Activated CD4-positive, alpha-beta memory T cell treated with anti-CD3 and anti-CD28 coated beads for 36 hours (primary cell): ENCODE data around the gene LMO7. TPM values are rescaled to one million over a fixed set of nuclear protein-coding genes. Genes with fewer than 3 reads are reported as not detected.

ENCODE experiments used
- CTCF ChIA-PET: fragments of 350-600 bp; sonication (Branson Sonifier 250); formaldehyde crosslinking; loops from one replicate; lab custom pipeline; 2021; ENCODE audit warnings: antibody characterized with exemption, inconsistent platforms; lab: Charles Lee
- POLR2A ChIA-PET: fragments of 350-600 bp; sonication (Branson Sonifier 250); formaldehyde crosslinking; loops from one replicate; lab custom pipeline; 2021; ENCODE audit warnings: antibody characterized with exemption; lab: Charles Lee
- DNase-seq: peaks from one replicate; pipeline ENCODE4 v3.0.0-alpha.2; 2020
- H3K27ac Mint-ChIP-seq: one replicate; pipeline ENCODE4 v1.8.0; 2021; ENCODE audit warnings: mixed read lengths
- H3K27me3 Mint-ChIP-seq: one replicate; pipeline ENCODE4 v1.8.0; 2021; ENCODE audit warnings: mixed read lengths
- H3K36me3 Mint-ChIP-seq: one replicate; pipeline ENCODE4 v1.8.0; 2021; ENCODE audit warnings: mixed read lengths
- H3K4me1 Mint-ChIP-seq: one replicate; pipeline ENCODE4 v1.8.0; 2021; ENCODE audit warnings: low read depth, mixed read lengths
- H3K4me3 Mint-ChIP-seq: one replicate; pipeline ENCODE4 v1.8.0; 2021; ENCODE audit warnings: mild to moderate bottlenecking, mixed read lengths
- H3K9me3 Mint-ChIP-seq: one replicate; pipeline ENCODE4 v1.8.0; 2021; ENCODE audit warnings: mixed read lengths
- intact Hi-C: fragments of 100-400 bp; cut with micrococcal nuclease; formaldehyde crosslinking; loops from one replicate; pipeline ENCODE4 v1.15.1; 2023
- total RNA-seq, 2 experiments: library from RNA; stranded (reverse); gene quantifications; one replicate each; pipeline ENCODE4 v1.2.3, GENCODE V29; 2021

The LMO7 gene
- total RNA-seq, 2 experiments from 2014 or later, result 7.8 to 8.7 TPM

DNA sequence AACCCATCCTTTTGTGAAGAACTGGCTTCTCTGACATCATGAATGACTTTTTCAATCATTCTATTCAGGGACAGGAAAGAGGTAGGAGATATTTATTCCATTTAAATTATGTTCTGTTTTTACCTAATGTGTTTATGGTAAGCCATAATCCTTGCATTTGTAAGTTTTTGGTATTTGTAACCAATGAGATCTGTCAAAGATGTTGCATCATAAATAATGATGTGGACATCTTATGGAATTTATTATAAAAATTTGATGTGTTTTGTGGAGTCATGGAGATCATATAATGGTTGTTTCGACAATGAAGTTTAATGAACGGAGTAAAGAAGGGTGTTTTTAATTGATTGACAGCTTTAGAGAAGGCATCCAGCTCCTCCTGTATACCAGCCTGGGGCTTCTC lies 67.6 kb downstream of the LMO7 start:
- POLR2A ChIA-PET, result interaction anchor here (1.6 kb wide), 1 partner anchor 58 kb away, joined by 4 read pairs; no protein-coding TSS in a partner anchor
- peaks cover 8% of the 10 kb centered on the region for H3K4me1 Mint-ChIP-seq
- H3K27me3 Mint-ChIP-seq, result no peaks in the 10 kb centered on the region
- no peak for DNase-seq
- CTCF ChIA-PET, result interaction anchor here (1.8 kb wide), 1 partner anchor 8 kb away, joined by 24 read pairs; no protein-coding TSS in a partner anchor
- H3K9me3 Mint-ChIP-seq, result no peaks in the 10 kb centered on the region
- H3K4me3 Mint-ChIP-seq, result no peak overlapping the region
- peaks cover 1% of the 10 kb centered on the region for H3K36me3 Mint-ChIP-seq
- no peak overlapping the region for H3K27ac Mint-ChIP-seq
- intact Hi-C loops, result no loop called here

- intact Hi-C loops, result no loop called here
- Mint-ChIP-seq H3K27me3 (no peaks in the 10 kb centered on the region), H3K27ac (no peak overlapping the region), H3K9me3 (no peaks in the 10 kb centered on the region), H3K4me1 (peaks cover 8% of the 10 kb centered on the region), H3K36me3 (peaks cover 1% of the 10 kb centered on the region), H3K4me3 (no peak overlapping the region)
- no peak for DNase-seq
- ChIA-PET CTCF (interaction anchor here (1.8 kb wide), 1 partner anchor 9 kb away, joined by 24 read pairs; no protein-coding TSS in a partner anchor), POLR2A (interaction anchor here (1.6 kb wide), 1 partner anchor 58 kb away, joined by 4 read pairs; no protein-coding TSS in a partner anchor)
These were observed 68.2 kb downstream of the LMO7 start for GRCh38 chr13:75704194-75704926.

DNA sequence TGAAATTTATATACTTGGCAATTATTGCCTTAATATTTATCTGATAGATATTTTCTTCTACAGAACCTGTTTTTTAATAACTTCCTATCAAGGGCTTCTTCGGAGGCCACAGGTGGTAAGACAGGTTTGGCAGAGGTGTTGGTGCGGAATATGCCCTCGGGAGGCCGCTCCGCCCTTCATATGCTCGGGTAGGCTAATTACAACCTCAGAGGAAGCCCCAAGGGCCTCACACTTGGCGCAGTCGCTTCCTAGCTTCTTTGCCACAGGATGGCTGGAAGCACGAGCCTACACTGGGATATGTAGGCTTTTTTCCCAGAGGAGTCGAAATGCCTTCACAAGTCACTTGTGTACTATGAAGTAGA lies 68.8 kb downstream of the LMO7 start:
- POLR2A ChIA-PET, result interaction anchor here (1.6 kb wide), 1 partner anchor 57 kb away, joined by 4 read pairs; no protein-coding TSS in a partner anchor
- CTCF ChIA-PET, result interaction anchor here (1.8 kb wide), 1 partner anchor 9 kb away, joined by 24 read pairs; no protein-coding TSS in a partner anchor
- H3K4me3 Mint-ChIP-seq, result no peak overlapping the region
- no peaks in the 10 kb centered on the region for H3K27me3 Mint-ChIP-seq
- intact Hi-C loops, result loop anchor here (1.0 kb wide), 4 partner anchors 11 to 93 kb away; no protein-coding TSS in a partner anchor
- no peaks in the 10 kb centered on the region for H3K9me3 Mint-ChIP-seq
- peaks cover 8% of the 10 kb centered on the region for H3K4me1 Mint-ChIP-seq
- peaks cover 1% of the 10 kb centered on the region for H3K36me3 Mint-ChIP-seq
- H3K27ac Mint-ChIP-seq, result no peak overlapping the region
- no peak for DNase-seq

- Mint-ChIP-seq H3K4me3 (no peak overlapping the region), H3K36me3 (no peaks in the 10 kb centered on the region), H3K4me1 (peaks cover 8% of the 10 kb centered on the region), H3K27me3 (no peaks in the 10 kb centered on the region), H3K27ac (no peak overlapping the region), H3K9me3 (peaks cover 2% of the 10 kb centered on the region)
- DNase-seq, result no peak
- intact Hi-C loops, result loop anchor here (1.0 kb wide), 4 partner anchors 11 to 93 kb away; no protein-coding TSS in a partner anchor
- CTCF ChIA-PET, result interaction anchor here (1.2 to 1.8 kb wide), 3 partner anchors 10 to 165 kb away, joined by 5 to 24 read pairs (median 12); no protein-coding TSS in a partner anchor
- POLR2A ChIA-PET, result no interaction called here
These were observed 69.3 kb downstream of the LMO7 start for GRCh38 chr13:75705395-75705794.

- ChIA-PET POLR2A (no interaction called here), CTCF (interaction anchor here (0.7 to 1.5 kb wide), 3 partner anchors 10 to 1198 kb away, joined by 3 to 12 read pairs (median 5); no protein-coding TSS in a partner anchor)
- no peaks in the 10 kb centered on the region for H3K27me3 Mint-ChIP-seq
- H3K4me3 Mint-ChIP-seq, result no peak overlapping the region
- no peak overlapping the region for H3K27ac Mint-ChIP-seq
- H3K36me3 Mint-ChIP-seq, result no peaks in the 10 kb centered on the region
- peaks cover 2% of the 10 kb centered on the region for H3K9me3 Mint-ChIP-seq
- DNase-seq, result no peak
- H3K4me1 Mint-ChIP-seq, result peaks cover 8% of the 10 kb centered on the region
- intact Hi-C loops, result loop anchor here (1.0 kb wide), 4 partner anchors 10 to 92 kb away; no protein-coding TSS in a partner anchor
These were observed 69.8 kb downstream of the LMO7 start for GRCh38 chr13:75705908-75706307.

DNA sequence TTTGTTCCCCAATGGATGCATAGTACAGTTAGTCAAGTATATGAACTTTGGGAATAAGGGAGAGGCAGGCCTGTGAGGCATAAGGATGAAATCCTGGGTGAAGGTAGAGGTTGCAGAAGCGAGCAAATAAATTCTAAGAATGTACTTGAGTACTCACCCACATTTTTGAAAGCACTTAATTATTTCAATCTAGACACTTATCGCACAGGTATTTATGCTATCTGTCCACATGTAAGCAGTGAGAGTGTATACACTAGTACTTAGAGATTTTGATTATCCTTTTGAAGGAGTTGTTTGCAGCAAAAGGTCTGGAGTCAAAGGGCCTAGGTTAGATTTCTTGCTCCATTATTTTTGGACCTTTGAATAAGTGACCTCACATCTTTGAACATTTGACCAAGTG lies 77.7 kb downstream of the LMO7 start:
- Mint-ChIP-seq H3K4me1 (peaks cover 6% of the 10 kb centered on the region), H3K27me3 (no peaks in the 10 kb centered on the region), H3K4me3 (no peak overlapping the region), H3K9me3 (peaks cover 2% of the 10 kb centered on the region), H3K27ac (no peak overlapping the region), H3K36me3 (no peaks in the 10 kb centered on the region)
- intact Hi-C loops, result no loop called here
- DNase-seq, result no peak
- ChIA-PET CTCF (interaction anchor here (1.3 to 2.8 kb wide), 2 partner anchors 18 kb away, joined by 6 to 15 read pairs; no protein-coding TSS in a partner anchor), POLR2A (no interaction called here)

DNA sequence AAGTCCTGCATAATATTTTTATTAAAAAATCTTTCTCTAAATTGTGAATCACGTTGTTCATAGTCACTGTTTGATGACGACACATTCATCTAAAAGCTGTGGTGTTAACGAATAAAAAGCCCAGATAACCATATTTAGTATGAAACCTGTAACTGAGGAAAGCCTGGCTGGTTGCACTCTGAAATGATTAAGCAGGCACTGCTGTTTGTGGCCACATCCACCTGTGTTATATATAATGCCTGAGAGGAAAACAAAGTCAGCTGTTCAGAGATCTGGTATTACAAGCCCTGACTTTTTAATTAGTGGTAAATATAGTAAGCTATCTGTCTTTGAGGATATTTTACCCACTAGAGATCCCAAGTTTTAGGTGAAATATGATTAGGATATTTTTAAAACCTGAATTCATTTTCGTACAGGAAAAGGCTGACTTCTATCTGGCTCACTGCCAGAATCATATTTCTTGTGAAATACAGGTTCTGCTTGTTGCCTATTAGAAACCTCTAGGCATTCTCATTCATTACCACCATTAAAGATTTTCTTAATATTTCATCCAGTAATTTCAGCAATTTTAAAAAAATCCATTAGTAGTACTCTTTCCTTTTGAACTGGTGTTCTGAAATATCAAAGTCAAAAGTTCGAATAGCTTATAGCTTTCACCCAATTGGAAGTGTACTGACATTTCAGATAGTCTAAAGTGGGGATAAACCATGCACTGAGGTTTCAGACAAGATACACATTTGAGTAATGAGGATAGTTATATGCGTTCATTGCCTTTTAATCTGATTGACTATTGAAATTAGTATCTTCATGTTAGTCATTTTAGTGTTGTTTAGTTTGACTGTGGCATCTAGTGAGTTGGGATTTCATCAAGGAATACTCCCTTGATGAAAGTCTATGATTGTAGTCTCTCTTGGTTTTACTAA lies 79.7 kb downstream of the LMO7 start:
- intact Hi-C loops, result loop anchor here (1.0 kb wide), 1 partner anchor 11 kb away; no protein-coding TSS in a partner anchor
- POLR2A ChIA-PET, result interaction anchor here (1.0 to 1.2 kb wide), 2 partner anchors 45 to 83 kb away, joined by 3 to 4 read pairs; no protein-coding TSS in a partner anchor
- peaks cover 6% of the 10 kb centered on the region for H3K4me1 Mint-ChIP-seq
- DNase-seq, result peak; percentile 16
- H3K27me3 Mint-ChIP-seq, result no peaks in the 10 kb centered on the region
- peaks cover 3% of the 10 kb centered on the region for H3K36me3 Mint-ChIP-seq
- no peaks in the 10 kb centered on the region for H3K9me3 Mint-ChIP-seq
- no peak overlapping the region for H3K27ac Mint-ChIP-seq
- CTCF ChIA-PET, result interaction anchor here (0.7 to 2.8 kb wide), 2 partner anchors 20 to 154 kb away, joined by 3 to 15 read pairs; no protein-coding TSS in a partner anchor
- no peak overlapping the region for H3K4me3 Mint-ChIP-seq

- intact Hi-C loops, result no loop called here
- Mint-ChIP-seq H3K36me3 (peaks cover 3% of the 10 kb centered on the region), H3K27me3 (no peaks in the 10 kb centered on the region), H3K27ac (no peak overlapping the region), H3K4me3 (no peak overlapping the region), H3K4me1 (peaks cover 6% of the 10 kb centered on the region), H3K9me3 (no peaks in the 10 kb centered on the region)
- POLR2A ChIA-PET, result no interaction called here
- CTCF ChIA-PET, result no interaction called here
- DNase-seq, result no peak
These were observed 81.4 kb downstream of the LMO7 start for GRCh38 chr13:75717525-75717924.

DNA sequence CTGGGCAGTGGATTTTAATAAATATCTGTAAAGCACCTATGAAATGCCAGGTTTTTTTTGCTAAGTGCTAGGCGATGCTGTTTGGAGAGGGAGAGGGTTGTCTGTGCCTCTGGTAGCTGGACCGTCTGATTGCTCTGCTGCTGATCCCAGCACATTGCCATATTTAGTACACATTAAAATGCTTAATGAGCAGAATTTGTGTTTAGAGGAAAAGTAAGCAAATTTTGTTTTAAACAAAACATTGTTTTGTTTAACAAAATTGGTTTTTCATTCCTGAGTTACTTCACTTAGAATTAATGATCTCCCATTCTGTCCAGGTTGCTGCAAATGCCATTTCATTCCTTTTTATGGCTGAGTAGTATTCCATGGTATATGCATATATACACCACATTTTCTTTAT lies 85.2 kb downstream of the LMO7 start:
- no peaks in the 10 kb centered on the region for H3K27me3 Mint-ChIP-seq
- H3K36me3 Mint-ChIP-seq, result peaks cover 3% of the 10 kb centered on the region
- ChIA-PET POLR2A (no interaction called here), CTCF (no interaction called here)
- H3K9me3 Mint-ChIP-seq, result no peaks in the 10 kb centered on the region
- DNase-seq, result no peak
- H3K27ac Mint-ChIP-seq, result no peak overlapping the region
- peaks cover under 1% of the 10 kb centered on the region for H3K4me1 Mint-ChIP-seq
- intact Hi-C loops, result no loop called here
- no peak overlapping the region for H3K4me3 Mint-ChIP-seq

GRCh38 chr13:75723901-75724300 lies 87.8 kb downstream of the LMO7 start:
- POLR2A ChIA-PET, result no interaction called here
- no peaks in the 10 kb centered on the region for H3K9me3 Mint-ChIP-seq
- H3K27ac Mint-ChIP-seq, result no peak overlapping the region
- intact Hi-C loops, result no loop called here
- no peaks in the 10 kb centered on the region for H3K4me1 Mint-ChIP-seq
- CTCF ChIA-PET, result no interaction called here
- H3K27me3 Mint-ChIP-seq, result no peaks in the 10 kb centered on the region
- H3K4me3 Mint-ChIP-seq, result no peak overlapping the region
- peaks cover 10% of the 10 kb centered on the region for H3K36me3 Mint-ChIP-seq
- DNase-seq, result no peak

GRCh38 chr13:75724752-75725517 lies 88.8 kb downstream of the LMO7 start:
- POLR2A ChIA-PET, result no interaction called here
- Mint-ChIP-seq H3K4me1 (no peaks in the 10 kb centered on the region), H3K27me3 (no peaks in the 10 kb centered on the region), H3K36me3 (peaks cover 8% of the 10 kb centered on the region), H3K27ac (no peak overlapping the region), H3K9me3 (no peaks in the 10 kb centered on the region), H3K4me3 (no peak overlapping the region)
- CTCF ChIA-PET, result interaction anchor here (1.3 kb wide), 1 partner anchor 152 kb away, joined by 3 read pairs; no protein-coding TSS in a partner anchor
- DNase-seq, result no peak
- intact Hi-C loops, result no loop called here
